IMR-90 (cell line): ENCODE results near the gene GABRB2. TPM values are rescaled to one million over a fixed set of nuclear protein-coding genes. Genes with fewer than 3 reads are reported as not detected.

Experiments used
- ATAC-seq: fragments of 200-7000 bp; cut with Tn5 transposase; 2 replicates; pipeline ENCODE4 v1.9.1; 2020; ENCODE audit warnings: low read depth, mild to moderate bottlenecking, moderate library complexity
- BruUV-seq: library from RNA; stranded (reverse); fragments of 400-500 nt; replicated peaks from 2 replicates; lab custom pipeline; 2021; lab: Mats Ljungman, UMichigan
- CTCF ChIA-PET: fragments of 300-600 bp; formaldehyde crosslinking; extraction: SDS; loops from one replicate; lab custom pipeline; 2021; ENCODE audit warnings: antibody characterized with exemption; lab: Yijun Ruan, JAX
- POLR2A ChIA-PET: fragments of 300-600 bp; sonication (Branson Sonifier 250); formaldehyde crosslinking; loops from one replicate; lab custom pipeline; 2022; ENCODE audit warnings: antibody characterized with exemption; ENCODE audit not compliant: unreplicated experiment; lab: Charles Lee
- DNase-seq: peaks from one replicate; pipeline ENCODE4 v3.0.0; 2013
- H2AFZ ChIP-seq: replicated peaks from 2 replicates; pipeline ENCODE3; 2013; ENCODE audit warnings: low read length, mild to moderate bottlenecking; ENCODE audit not compliant: poor library complexity
- H2AK5ac ChIP-seq: 2 replicates; pipeline ENCODE4 v1.6.1; 2013; ENCODE audit warnings: low read depth, low read length, inconsistent platforms
- H2AK9ac ChIP-seq: replicated peaks from 2 replicates; pipeline ENCODE3; 2013; ENCODE audit warnings: mild to moderate bottlenecking, low read depth, low read length, moderate library complexity; ENCODE audit not compliant: poor library complexity
- H2BK120ac ChIP-seq: 2 replicates; pipeline ENCODE4 v1.6.1; 2013; ENCODE audit warnings: low read depth, low read length, inconsistent platforms
- H2BK15ac ChIP-seq: 3 replicates; pipeline ENCODE4 v1.6.1; 2013; ENCODE audit warnings: low read depth, low read length, inconsistent platforms
- H2BK20ac ChIP-seq: 2 replicates; pipeline ENCODE4 v1.6.1; 2013; ENCODE audit warnings: low read depth, mild to moderate bottlenecking, inconsistent platforms, low read length, moderate library complexity
- H2BK5ac ChIP-seq: 2 replicates; pipeline ENCODE4 v1.6.1; 2013; ENCODE audit warnings: mild to moderate bottlenecking, low read depth, low read length, inconsistent platforms; ENCODE audit not compliant: poor library complexity, severe bottlenecking
- H3K14ac ChIP-seq: replicated peaks from 2 replicates; pipeline ENCODE4 v1.6.1; 2013; ENCODE audit warnings: low read depth, low read length, inconsistent platforms
- H3K18ac ChIP-seq: 2 replicates; pipeline ENCODE4 v1.6.1; 2013; ENCODE audit warnings: low read depth, low read length, control low read depth
- H3K23ac ChIP-seq: 2 replicates; pipeline ENCODE4 v1.6.1; 2013; ENCODE audit warnings: low read depth, low read length, inconsistent platforms
- H3K27ac ChIP-seq: 2 replicates; pipeline ENCODE4 v1.5.1; 2013; ENCODE audit warnings: mild to moderate bottlenecking, control low read depth, low read length; ENCODE audit not compliant: insufficient read depth
- H3K27me3 ChIP-seq: 2 replicates; pipeline ENCODE4 v1.6.1; 2013; ENCODE audit warnings: low read length; ENCODE audit not compliant: control insufficient read depth, insufficient read depth
- H3K36me3 ChIP-seq: 2 replicates; pipeline ENCODE4 v1.6.1; 2013; ENCODE audit warnings: low read length, mixed read lengths; ENCODE audit not compliant: control insufficient read depth, insufficient read depth
- H3K4ac ChIP-seq: 2 replicates; pipeline ENCODE4 v1.6.1; 2013; ENCODE audit warnings: low read depth, low read length, inconsistent platforms
- H3K4me1 ChIP-seq: 2 replicates; pipeline ENCODE4 v1.6.1; 2013; ENCODE audit warnings: low read length, mixed read lengths; ENCODE audit not compliant: control insufficient read depth, insufficient read depth
- H3K4me2 ChIP-seq: 2 replicates; pipeline ENCODE4 v1.6.1; 2013; ENCODE audit warnings: low read depth, mild to moderate bottlenecking, control low read depth, low read length, moderate library complexity
- H3K4me3 ChIP-seq: 2 replicates; pipeline ENCODE4 v1.5.1; 2013; ENCODE audit warnings: low read depth, mild to moderate bottlenecking, control low read depth, low read length, moderate library complexity; ENCODE audit not compliant: insufficient read depth
- H3K56ac ChIP-seq: 2 replicates; pipeline ENCODE4 v1.6.1; 2013; ENCODE audit warnings: low read length, inconsistent platforms; ENCODE audit not compliant: insufficient read depth; ENCODE audit errors: extremely low read depth
- H3K79me1 ChIP-seq, 2 experiments: 2 replicates each; pipeline ENCODE4 v1.6.1; 2013; ENCODE audit warnings: low read length in 2 of 2, inconsistent platforms in 1 of 2, low read depth in 1 of 2
- H3K9ac ChIP-seq: 2 replicates; pipeline ENCODE4 v1.6.1; 2013; ENCODE audit warnings: low read depth, low read length, control low read depth
- H3K9me1 ChIP-seq: 2 replicates; pipeline ENCODE4 v1.6.1; 2013; ENCODE audit warnings: low read length, inconsistent platforms; ENCODE audit not compliant: insufficient read depth
- H3K9me3 ChIP-seq: 2 replicates; pipeline ENCODE4 v1.6.1; 2013; ENCODE audit warnings: low read length; ENCODE audit not compliant: control insufficient read depth, insufficient read depth
- H4K20me1 ChIP-seq: 2 replicates; pipeline ENCODE4 v1.6.1; 2013; ENCODE audit warnings: low read length, inconsistent platforms; ENCODE audit not compliant: insufficient read depth
- H4K5ac ChIP-seq: 2 replicates; pipeline ENCODE4 v1.6.1; 2013; ENCODE audit warnings: mild to moderate bottlenecking, low read depth, low read length, control low read depth
- H4K8ac ChIP-seq, 2 experiments: 2 replicates each; pipeline ENCODE4 v1.6.1; 2013; ENCODE audit warnings: low read depth in 2 of 2, low read length in 2 of 2, control low read depth in 1 of 2, inconsistent platforms in 1 of 2
- H4K91ac ChIP-seq: 2 replicates; pipeline ENCODE4 v1.6.1; 2013; ENCODE audit warnings: low read depth, low read length, inconsistent platforms; ENCODE audit not compliant: insufficient read depth
- CHD1 ChIP-seq: IDR thresholded peaks from 2 replicates; pipeline ENCODE4 v1.6.1; 2012; ENCODE audit warnings: low read depth, low read length, improper control_type of control experiment
- FOS ChIP-seq: fragments of 150-350 bp; IDR thresholded peaks from 2 replicates; pipeline ENCODE4 v1.6.1; 2016; ENCODE audit warnings: low read depth, low read length
- MAZ ChIP-seq: IDR thresholded peaks from 2 replicates; pipeline ENCODE4 v1.6.1; 2012; ENCODE audit warnings: low read depth, mild to moderate bottlenecking, low read length, improper control_type of control experiment, moderate library complexity, borderline replicate concordance
- POLR2A ChIP-seq: IDR thresholded peaks from 2 replicates; pipeline ENCODE4 v1.6.1; 2012; ENCODE audit warnings: mild to moderate bottlenecking, low read depth, low read length
- RAD21 ChIP-seq: IDR thresholded peaks from 2 replicates; pipeline ENCODE4 v1.6.1; 2012; ENCODE audit warnings: low read length, improper control_type of control experiment
- RCOR1 ChIP-seq: IDR thresholded peaks from 2 replicates; pipeline ENCODE4 v1.6.1; 2012; ENCODE audit warnings: mild to moderate bottlenecking, low read length, improper control_type of control experiment; ENCODE audit not compliant: insufficient replicate concordance
- RFX5 ChIP-seq: IDR thresholded peaks from 2 replicates; pipeline ENCODE4 v1.8.0; 2012; ENCODE audit warnings: low read depth, mild to moderate bottlenecking, low read length, moderate library complexity
- SMC3 ChIP-seq: fragments of 150-350 bp; IDR thresholded peaks from 2 replicates; pipeline ENCODE4 v1.6.1; 2016; ENCODE audit warnings: low read depth, mild to moderate bottlenecking, antibody characterized with exemption, low read length, moderate library complexity
- dilution Hi-C: fragments of 300-500 bp; cut with HindIII; formaldehyde crosslinking; loops from one replicate; pipeline ENCODE4 v1.14.3; 2018; ENCODE audit warnings: low sequenced_read_pairs; ENCODE audit not compliant: unreplicated experiment
- in situ Hi-C: fragments of 300-500 bp; cut with MboI; formaldehyde crosslinking; loops from 3 replicates; pipeline ENCODE4 v1.14.3; 2019; ENCODE audit warnings: low sequenced_read_pairs, inconsistent platforms, mixed read lengths
- intact Hi-C: fragments of 100-400 bp; cut with micrococcal nuclease; formaldehyde crosslinking; loops from 2 replicates; pipeline ENCODE4 v1.10.0; 2022
- polyA plus RNA-seq, 3 experiments: library from polyadenylated mRNA; depleted of rRNA; stranded (reverse); fragments of >200 nt; gene quantifications; 2 replicates each; pipeline ENCODE4 v1.2.3, GENCODE V29; 2012; ENCODE audit warnings: low replicate concordance in 1 of 3
- total RNA-seq: library from RNA; depleted of rRNA; stranded (reverse); fragments of >200 nt; gene quantifications from 2 replicates; pipeline ENCODE4 v1.2.3, GENCODE V29; 2012
- TF ChIP-seq, protein P1 (sequence below): fragments of 150-350 bp; IDR thresholded peaks from 2 replicates; pipeline ENCODE4 v1.6.1; 2017; ENCODE audit warnings: mild to moderate bottlenecking, antibody characterized with exemption, low read length, low read depth

GABRB2 gene
- total and polyA plus RNA-seq, 2 of the 4 experiments (the other 2 are of a cell fraction) = not detected

DNA sequence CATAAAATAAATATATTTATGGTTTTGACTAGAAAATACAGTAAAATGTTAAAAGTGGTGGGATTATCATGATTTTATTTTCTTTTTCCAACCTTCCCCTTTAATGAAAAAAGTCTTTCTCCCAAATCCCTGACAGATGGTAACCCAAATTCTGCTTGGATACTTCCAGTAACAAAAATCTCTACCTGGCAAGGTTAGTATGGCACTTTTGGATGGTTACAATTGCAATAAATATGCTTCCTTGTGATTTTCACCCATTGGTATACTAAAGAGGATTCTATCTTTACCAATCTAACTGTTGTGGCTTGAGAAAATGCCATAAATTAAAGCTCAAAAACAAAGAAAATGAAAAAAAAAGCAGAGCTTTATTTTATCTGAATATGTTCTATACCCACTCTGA lies 62.8 kb downstream of the GABRB2 start:
- dilution Hi-C loops = no loop called here
- CTCF ChIA-PET = no interaction called here

More for the DNA sequence above, 62.8 kb downstream of the GABRB2 start:
- H3K9me1 ChIP-seq = no peaks in the 10 kb centered on the region
- DNase-seq = no peak
- H3K23ac ChIP-seq = no peak overlapping the region
- no peaks in the 10 kb centered on the region for H3K4me1 ChIP-seq
- H2BK120ac ChIP-seq = no peak overlapping the region
- intact Hi-C loops = no loop called here
- H3K9me3 ChIP-seq = no peaks in the 10 kb centered on the region
- no peaks in the 10 kb centered on the region for H3K36me3 ChIP-seq
- no peak overlapping the region for H2AK5ac ChIP-seq
- H3K18ac ChIP-seq = no peak overlapping the region
- TF ChIP-seq FOS (no peak), RAD21 (no peak), CHD1 (no peak), MAZ (no peak), RCOR1 (no peak), SMC3 (no peak), RFX5 (no peak), POLR2A (no peak)
- TF ChIP-seq, protein P1, sequence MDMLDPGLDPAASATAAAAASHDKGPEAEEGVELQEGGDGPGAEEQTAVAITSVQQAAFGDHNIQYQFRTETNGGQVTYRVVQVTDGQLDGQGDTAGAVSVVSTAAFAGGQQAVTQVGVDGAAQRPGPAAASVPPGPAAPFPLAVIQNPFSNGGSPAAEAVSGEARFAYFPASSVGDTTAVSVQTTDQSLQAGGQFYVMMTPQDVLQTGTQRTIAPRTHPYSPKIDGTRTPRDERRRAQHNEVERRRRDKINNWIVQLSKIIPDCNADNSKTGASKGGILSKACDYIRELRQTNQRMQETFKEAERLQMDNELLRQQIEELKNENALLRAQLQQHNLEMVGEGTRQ = no peak
- H4K8ac ChIP-seq = no peak overlapping the region
- no peak overlapping the region for H2AFZ ChIP-seq
- H3K14ac ChIP-seq = no peak overlapping the region
- no peak overlapping the region for H3K4me3 ChIP-seq
- H3K4ac ChIP-seq = no peak overlapping the region
- no peaks in the 10 kb centered on the region for H3K79me1 ChIP-seq
- no peak overlapping the region for H3K27ac ChIP-seq
- H4K91ac ChIP-seq = no peak overlapping the region
- H4K5ac ChIP-seq = no peak overlapping the region
- ATAC-seq = no peak
- H3K27me3 ChIP-seq = no peaks in the 10 kb centered on the region
- no peak overlapping the region for H2BK5ac ChIP-seq
- H3K9ac ChIP-seq = no peak overlapping the region
- H3K56ac ChIP-seq = no peak overlapping the region
- H2AK9ac ChIP-seq = no peak overlapping the region
- in situ Hi-C loops = no loop called here
- no peaks in the 10 kb centered on the region for H4K20me1 ChIP-seq
- H2BK20ac ChIP-seq = no peak overlapping the region
- no TSS peak for BruUV-seq
- no peak overlapping the region for H3K4me2 ChIP-seq
- no peak overlapping the region for H2BK15ac ChIP-seq
- POLR2A ChIA-PET = no interaction called here
